ENCODE measurements around the gene RXRA.

GRCh38 chr9:134437403-134438194 lies 111.3 kb downstream of the RXRA start:
- TF ChIP-seq CTCF (IDR thresholded peaks at IDR 0.05) (no peak), POLR2AphosphoS5 (IDR thresholded peaks at IDR 0.05) (no peak)

All from transverse colon (tissue), 4 donors.